NT2/D1 (cell line): ENCODE data around the gene CDH22.

ENCODE experiments used
- YY1 ChIP-seq: IDR thresholded peaks from 2 replicates; pipeline ENCODE4 v1.6.1; 2011; ENCODE audit not compliant: insufficient read length, insufficient read depth
- ZNF274 ChIP-seq: IDR thresholded peaks from 2 replicates; pipeline ENCODE4 v1.6.1; 2011; ENCODE audit warnings: mild to moderate bottlenecking, low read depth, low read length

GRCh38 chr20:46305331-46305972, 2.8 kb downstream of the CDH22 start:
- TF ChIP-seq ZNF274 (no peak), YY1 (no peak)
